Memory B cell (primary cell): ENCODE data around the gene HS1BP3.

Experiments
- ATAC-seq: fragments of 150-1000 bp; cut with Tn5 transposase; 2 replicates; pipeline ENCODE4 v1.10.0; 2021; ENCODE audit warnings: low read depth, mild to moderate bottlenecking, moderate library complexity
- DNase-seq, 2 donors: peaks; one replicate each; pipeline ENCODE4 v3.0.0; 2022; ENCODE audit warnings: low spot score in 2 of 2
- H3K27ac Mint-ChIP-seq: one replicate; pipeline ENCODE4 v1.8.0; 2022; ENCODE audit warnings: mild to moderate bottlenecking, moderate library complexity, mixed read lengths
- H3K27me3 Mint-ChIP-seq: one replicate; pipeline ENCODE4 v1.8.0; 2022; ENCODE audit warnings: mixed read lengths
- H3K36me3 Mint-ChIP-seq: one replicate; pipeline ENCODE4 v1.8.0; 2022; ENCODE audit warnings: mild to moderate bottlenecking, mixed read lengths
- H3K4me1 Mint-ChIP-seq: one replicate; pipeline ENCODE4 v1.8.0; 2022; ENCODE audit warnings: mixed read lengths
- H3K4me3 Mint-ChIP-seq: one replicate; pipeline ENCODE4 v1.8.0; 2022; ENCODE audit warnings: mild to moderate bottlenecking, moderate library complexity, mixed read lengths
- H3K9me3 Mint-ChIP-seq: one replicate; pipeline ENCODE4 v1.8.0; 2022; ENCODE audit warnings: mixed read lengths

HS1BP3 gene, protein sequence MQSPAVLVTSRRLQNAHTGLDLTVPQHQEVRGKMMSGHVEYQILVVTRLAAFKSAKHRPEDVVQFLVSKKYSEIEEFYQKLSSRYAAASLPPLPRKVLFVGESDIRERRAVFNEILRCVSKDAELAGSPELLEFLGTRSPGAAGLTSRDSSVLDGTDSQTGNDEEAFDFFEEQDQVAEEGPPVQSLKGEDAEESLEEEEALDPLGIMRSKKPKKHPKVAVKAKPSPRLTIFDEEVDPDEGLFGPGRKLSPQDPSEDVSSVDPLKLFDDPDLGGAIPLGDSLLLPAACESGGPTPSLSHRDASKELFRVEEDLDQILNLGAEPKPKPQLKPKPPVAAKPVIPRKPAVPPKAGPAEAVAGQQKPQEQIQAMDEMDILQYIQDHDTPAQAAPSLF

DNA sequence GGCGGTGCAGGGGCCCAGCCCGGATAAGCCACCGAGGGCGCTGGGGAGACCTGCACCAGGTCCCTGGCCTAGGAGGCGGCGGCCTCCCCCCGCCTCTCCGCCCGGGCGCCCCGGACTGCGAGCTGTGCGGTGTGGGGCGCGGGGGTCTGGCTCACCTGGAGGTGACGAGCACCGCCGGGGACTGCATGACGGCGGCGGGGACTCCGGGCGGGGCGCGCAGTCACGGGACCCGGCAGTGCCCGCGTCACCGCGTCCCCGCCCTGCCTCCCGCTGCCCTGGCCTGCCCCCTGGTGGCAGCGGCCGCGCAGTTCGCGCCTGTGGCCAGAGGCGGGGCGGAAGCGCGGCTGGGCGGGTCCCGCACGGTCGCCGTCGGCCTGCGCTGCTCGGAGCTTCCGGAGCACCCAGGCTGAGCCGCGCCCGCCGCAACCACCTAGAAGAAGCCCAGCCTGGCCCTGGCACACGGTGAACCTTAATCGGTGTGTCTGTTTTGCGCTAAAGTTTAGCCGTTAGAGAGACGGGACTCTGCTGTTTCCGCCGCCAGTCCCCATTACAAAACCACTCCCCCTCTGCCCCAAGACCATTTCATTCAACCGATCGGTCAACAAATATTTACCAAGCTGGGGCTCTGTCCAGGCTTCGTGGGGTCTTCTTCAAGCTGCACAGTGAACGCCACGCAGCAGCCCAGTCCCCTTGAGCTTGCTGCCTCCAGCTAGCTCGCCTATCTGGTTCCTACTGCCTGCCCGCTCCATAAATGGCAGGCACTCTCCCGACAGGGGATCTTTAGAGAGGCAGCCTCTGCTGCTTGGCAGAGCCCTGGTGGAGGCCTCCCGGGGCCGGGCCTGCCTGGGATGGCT lies at the start of gene HS1BP3:
Gene HS1BP3, minus strand, starts transcription at position 222 of the 854 bp plus-strand sequence. Its CDS starts 35 bp downstream, at position 187.
- ATAC-seq (peak; percentile 88), DNase-seq (peak; percentile 98)
- Mint-ChIP-seq H3K9me3 (no peaks in the 10 kb centered on the region), H3K4me3 (peak within 1 kb of the TSS; percentile 88), H3K36me3 (peaks cover 2% of the 10 kb centered on the region), H3K4me1 (peaks cover 37% of the 10 kb centered on the region), H3K27me3 (peaks cover 1% of the 10 kb centered on the region), H3K27ac (peak within 1 kb of the TSS; percentile 94)

DNA sequence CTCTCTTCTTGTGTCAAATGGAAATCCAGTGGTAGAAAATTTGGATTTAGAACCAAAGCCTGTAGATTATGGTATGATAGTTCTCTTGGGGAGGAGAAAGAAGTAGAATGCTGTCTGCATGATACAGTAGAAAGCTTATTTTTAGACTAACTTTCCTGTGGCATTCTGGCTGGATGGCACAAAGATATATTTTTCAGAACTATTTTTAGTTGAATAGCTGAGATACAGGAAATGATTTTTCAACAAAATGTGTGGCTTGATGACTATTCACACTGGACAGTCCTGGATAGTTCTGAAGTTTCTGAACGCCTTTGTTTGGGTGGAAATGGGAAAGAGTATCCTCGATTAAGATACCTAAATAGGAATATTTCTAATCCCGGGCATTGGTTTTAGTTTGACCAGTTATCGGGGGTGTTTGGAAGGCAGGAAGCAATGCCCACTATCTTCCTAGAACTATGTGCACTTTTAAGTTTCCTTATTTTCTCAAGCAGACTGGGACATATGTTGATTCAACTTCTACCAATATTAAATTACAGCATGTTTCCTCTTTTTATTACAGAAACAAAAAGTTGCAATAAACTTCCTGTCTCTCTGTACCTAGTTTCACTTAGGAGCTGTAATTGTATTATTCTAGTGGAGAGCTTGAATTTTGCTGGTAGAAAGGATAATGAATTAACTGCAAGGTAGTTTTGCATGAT lies 48.2 kb upstream of the HS1BP3 start:
- peak overlapping the region; percentile 12 for H3K27ac Mint-ChIP-seq
- peaks cover 30% of the 10 kb centered on the region for H3K4me1 Mint-ChIP-seq
- no peaks in the 10 kb centered on the region for H3K27me3 Mint-ChIP-seq
- H3K36me3 Mint-ChIP-seq: peaks cover 14% of the 10 kb centered on the region
- peak overlapping the region; percentile 6 for H3K4me3 Mint-ChIP-seq
- ATAC-seq: peak; percentile 81
- no peaks in the 10 kb centered on the region for H3K9me3 Mint-ChIP-seq
- no peak for DNase-seq

DNA sequence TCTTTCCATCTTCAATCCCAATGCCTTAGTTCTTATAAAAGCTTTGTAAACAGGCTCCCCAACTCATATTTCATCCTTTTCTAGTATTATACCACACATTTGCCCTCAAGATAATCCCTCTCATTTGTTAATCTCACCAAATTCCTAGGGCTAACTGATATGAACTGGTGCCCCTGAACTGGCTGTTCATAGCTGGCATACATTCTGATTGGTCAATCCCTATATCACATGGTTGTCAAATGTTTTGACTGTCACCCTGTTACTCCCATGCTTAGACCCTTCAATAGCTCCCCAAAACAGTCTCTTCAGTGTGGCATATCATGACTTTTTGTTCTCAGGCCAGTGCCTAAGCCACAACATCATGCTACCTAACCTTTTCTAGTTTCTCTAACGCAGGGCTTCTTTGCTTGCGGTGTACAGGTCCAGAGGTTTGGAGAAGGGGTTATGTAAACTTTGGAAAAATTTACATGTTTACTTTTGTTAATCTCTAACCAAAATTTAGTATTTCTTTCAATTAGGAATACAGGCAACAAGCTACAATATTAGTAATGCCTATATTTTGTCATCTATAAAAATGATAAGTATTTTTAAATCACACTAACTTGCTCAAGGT lies 46.5 kb upstream of the HS1BP3 start:
- H3K9me3 Mint-ChIP-seq: no peaks in the 10 kb centered on the region
- H3K27ac Mint-ChIP-seq: no peak overlapping the region
- ATAC-seq (no peak), DNase-seq (no peak)
- no peaks in the 10 kb centered on the region for H3K27me3 Mint-ChIP-seq
- H3K36me3 Mint-ChIP-seq: peaks cover 10% of the 10 kb centered on the region
- H3K4me3 Mint-ChIP-seq: no peak overlapping the region
- peaks cover 28% of the 10 kb centered on the region for H3K4me1 Mint-ChIP-seq

DNA sequence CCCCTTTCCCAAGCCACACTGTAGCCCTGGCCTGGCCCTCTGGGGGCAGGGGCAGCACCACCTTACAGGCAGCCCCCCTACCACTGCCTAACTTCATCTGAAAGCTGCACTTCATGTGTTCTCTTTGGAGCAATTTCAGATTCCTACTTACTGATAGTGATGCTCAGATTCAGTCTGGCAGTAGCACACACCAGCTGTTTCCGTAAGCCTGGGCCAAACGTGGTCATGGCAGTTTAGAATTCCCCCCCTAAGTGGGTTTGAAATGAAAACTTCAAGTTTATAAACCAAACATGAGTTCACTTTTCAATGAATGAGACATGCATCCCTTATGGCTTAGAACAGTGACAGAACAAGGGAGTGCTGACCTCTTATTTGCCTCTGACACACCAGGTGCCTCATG lies 45.5 kb upstream of the HS1BP3 start:
- no peak overlapping the region for H3K4me3 Mint-ChIP-seq
- peaks cover 27% of the 10 kb centered on the region for H3K4me1 Mint-ChIP-seq
- H3K27me3 Mint-ChIP-seq: no peaks in the 10 kb centered on the region
- ATAC-seq (no peak), DNase-seq (no peak)
- peaks cover 9% of the 10 kb centered on the region for H3K36me3 Mint-ChIP-seq
- no peaks in the 10 kb centered on the region for H3K9me3 Mint-ChIP-seq
- H3K27ac Mint-ChIP-seq: no peak overlapping the region

DNA sequence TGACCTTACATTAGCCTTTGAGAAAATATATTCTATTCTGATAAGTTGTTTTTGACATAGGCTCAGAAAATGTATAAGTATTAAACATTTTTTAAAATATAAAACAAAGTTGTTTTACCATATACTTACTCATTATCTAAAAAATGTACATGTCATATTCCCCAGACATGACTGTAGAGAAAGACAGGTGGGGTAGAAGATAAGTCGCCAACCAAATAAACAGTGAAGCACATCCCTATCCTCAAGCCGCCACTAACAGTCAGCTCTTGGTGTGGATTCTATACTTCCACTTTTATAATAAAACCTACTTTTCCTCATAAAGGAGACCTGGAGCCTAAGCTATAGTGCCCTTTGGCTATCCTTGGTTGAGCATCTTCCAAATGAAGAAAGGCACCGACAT lies 42.4 kb upstream of the HS1BP3 start:
- peaks cover 14% of the 10 kb centered on the region for H3K4me1 Mint-ChIP-seq
- DNase-seq (no peak), ATAC-seq (no peak)
- no peaks in the 10 kb centered on the region for H3K27me3 Mint-ChIP-seq
- H3K9me3 Mint-ChIP-seq: no peaks in the 10 kb centered on the region
- H3K36me3 Mint-ChIP-seq: peaks cover 18% of the 10 kb centered on the region
- H3K27ac Mint-ChIP-seq: no peak overlapping the region
- no peak overlapping the region for H3K4me3 Mint-ChIP-seq

DNA sequence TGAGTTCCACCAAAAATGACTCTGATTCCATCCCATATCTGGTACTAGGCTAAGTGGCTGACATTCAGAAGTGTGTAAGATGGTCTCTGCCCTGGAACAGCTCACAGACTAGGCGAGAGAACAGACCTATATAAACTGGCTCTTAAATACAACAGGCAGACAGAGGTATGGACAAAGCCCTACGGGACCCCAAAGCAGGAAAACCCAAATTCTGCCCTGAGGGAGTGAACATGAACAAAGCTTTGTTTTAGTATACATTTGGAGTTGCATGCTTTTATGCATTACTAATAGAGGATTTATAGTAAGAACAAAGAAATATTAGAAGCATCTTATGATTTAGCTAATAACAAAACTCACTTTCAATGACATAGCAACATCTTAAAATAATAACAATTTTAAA lies 41.2 kb upstream of the HS1BP3 start:
- Mint-ChIP-seq H3K4me3 (no peak overlapping the region), H3K27me3 (no peaks in the 10 kb centered on the region), H3K4me1 (peaks cover 14% of the 10 kb centered on the region), H3K36me3 (peaks cover 22% of the 10 kb centered on the region), H3K27ac (no peak overlapping the region), H3K9me3 (no peaks in the 10 kb centered on the region)
- no peak for DNase-seq
- ATAC-seq: no peak

DNA sequence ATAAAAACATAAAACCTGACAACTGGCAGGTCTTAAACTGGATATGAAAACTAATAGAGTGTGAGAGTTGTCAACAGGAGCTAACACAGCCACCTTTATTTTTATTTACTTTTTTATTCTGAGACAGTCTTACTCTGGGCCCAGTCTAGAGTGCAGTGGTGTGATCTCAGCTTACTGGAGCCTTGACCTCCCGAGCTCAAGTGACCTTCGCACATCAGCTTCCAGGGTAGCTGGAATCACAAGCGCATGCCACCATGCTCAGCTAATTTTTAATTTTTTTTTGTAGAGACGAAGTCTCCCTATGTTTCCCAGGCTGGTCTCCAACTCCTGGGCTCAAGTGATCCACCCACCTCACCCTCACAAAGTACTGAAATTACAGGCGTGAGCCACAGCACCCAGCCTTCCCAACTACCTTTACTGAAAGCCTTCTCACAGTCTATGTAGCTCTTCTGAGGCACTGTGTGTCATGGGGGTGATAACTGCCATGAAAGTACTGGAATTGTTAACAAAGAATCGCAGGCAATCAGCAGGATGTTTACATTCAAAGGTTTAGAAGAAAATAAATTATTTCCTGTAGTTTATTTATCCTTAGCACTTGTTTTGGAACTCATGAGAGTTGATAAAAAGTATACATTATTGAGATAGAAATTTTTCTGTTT lies 40.3 kb upstream of the HS1BP3 start:
- Mint-ChIP-seq H3K27me3 (no peaks in the 10 kb centered on the region), H3K4me1 (peaks cover 10% of the 10 kb centered on the region), H3K4me3 (no peak overlapping the region), H3K9me3 (no peaks in the 10 kb centered on the region), H3K27ac (no peak overlapping the region), H3K36me3 (peaks cover 27% of the 10 kb centered on the region)
- ATAC-seq (no peak), DNase-seq (no peak)

DNA sequence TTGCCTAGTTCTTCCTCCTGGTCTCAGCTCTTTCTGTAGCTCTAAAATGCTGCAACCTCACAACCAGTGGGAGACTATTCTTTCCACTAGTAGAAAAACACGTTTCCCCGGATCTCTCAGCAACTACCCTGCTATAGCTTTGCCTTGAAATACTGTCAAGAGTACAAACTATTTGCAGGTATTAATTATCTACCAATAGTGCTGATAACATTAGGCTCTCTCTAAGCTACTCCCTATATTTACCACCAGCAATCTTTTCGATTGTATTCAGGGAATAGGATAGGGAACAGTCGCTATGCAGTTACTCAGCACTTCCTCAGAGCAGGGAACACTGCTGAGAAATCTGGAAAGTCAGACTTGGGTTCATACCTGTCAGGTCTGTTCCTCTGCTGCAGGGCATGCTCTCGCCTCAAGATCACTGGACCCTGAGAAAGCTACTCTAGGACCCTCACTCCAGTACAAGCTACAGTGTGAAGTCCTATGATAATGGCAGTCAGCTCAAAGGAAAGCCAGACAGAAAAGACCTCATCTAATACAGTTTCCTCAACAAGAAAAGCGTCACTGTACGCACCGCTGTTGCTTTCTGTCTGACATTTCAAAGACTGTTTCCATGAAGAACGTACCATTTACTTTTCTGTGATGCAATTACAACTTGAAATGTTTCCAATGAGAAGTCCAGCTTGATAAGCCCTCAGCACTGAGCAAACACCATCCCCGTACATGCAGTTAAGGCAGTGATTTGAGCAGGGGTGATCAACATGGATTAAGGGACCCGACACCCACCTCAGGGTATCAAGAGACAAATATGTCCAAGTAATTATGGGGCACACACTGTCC lies 38.7 kb upstream of the HS1BP3 start:
- Mint-ChIP-seq H3K27ac (no peak overlapping the region), H3K27me3 (no peaks in the 10 kb centered on the region), H3K4me3 (no peak overlapping the region), H3K9me3 (no peaks in the 10 kb centered on the region), H3K36me3 (peaks cover 29% of the 10 kb centered on the region), H3K4me1 (peaks cover 2% of the 10 kb centered on the region)
- DNase-seq (no peak), ATAC-seq (no peak)

DNA sequence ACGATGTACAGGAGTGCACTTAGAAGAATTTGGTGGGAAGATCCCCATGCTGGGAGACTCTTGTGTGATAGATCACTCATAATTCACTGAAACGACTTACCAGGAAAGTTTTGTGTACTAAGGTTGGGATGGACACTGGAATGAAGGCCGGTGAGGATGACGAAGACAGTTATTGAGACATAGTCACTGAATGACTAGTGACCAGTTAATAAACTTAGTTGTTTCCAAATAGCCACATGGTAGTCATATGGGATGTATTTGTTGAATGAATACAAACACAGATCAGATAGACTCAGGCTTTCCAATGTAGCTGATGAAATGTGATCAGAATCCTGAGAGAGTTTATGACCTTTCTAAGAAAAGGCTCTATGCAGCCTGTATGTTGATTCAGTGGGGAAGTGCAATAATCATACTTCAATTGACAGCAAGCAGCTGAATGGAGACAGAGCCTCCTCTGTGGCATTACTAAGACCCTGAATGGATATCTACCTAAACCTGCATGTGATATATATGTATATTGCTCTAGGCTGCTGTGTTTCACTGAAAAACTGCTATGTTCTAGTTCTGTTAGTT lies 36.4 kb upstream of the HS1BP3 start:
- DNase-seq (no peak), ATAC-seq (no peak)
- Mint-ChIP-seq H3K36me3 (peaks cover 31% of the 10 kb centered on the region), H3K9me3 (no peaks in the 10 kb centered on the region), H3K27ac (no peak overlapping the region), H3K4me3 (no peak overlapping the region), H3K27me3 (no peaks in the 10 kb centered on the region), H3K4me1 (peaks cover 12% of the 10 kb centered on the region)

DNA sequence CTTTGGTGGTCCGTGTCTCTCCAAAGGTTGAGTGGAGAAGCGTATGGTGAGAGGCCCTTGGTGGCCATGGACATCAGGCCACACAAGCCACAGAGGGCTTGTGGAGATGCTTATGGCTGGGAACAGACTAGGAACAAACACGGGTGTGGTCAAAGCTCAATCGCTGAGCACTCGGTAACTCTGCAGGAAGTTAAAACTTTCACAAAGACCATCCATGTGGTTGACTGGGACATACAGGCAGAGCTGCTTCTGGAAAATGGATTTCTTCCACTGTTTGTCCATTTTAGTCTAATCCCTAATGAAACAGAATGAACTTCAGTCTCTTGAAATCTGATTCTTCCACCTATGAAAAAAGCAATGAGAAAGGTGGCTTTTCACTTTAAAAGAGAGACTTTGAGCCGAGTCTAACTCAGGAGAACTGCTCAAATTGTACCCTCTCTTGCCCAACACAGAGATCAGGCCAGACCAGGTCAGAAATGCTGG lies 33.7 kb upstream of the HS1BP3 start:
- Mint-ChIP-seq H3K36me3 (peaks cover 33% of the 10 kb centered on the region), H3K4me3 (no peak overlapping the region), H3K27ac (peak overlapping the region; percentile 11), H3K9me3 (no peaks in the 10 kb centered on the region), H3K27me3 (no peaks in the 10 kb centered on the region), H3K4me1 (peaks cover 18% of the 10 kb centered on the region)
- DNase-seq (no peak), ATAC-seq (no peak)

DNA sequence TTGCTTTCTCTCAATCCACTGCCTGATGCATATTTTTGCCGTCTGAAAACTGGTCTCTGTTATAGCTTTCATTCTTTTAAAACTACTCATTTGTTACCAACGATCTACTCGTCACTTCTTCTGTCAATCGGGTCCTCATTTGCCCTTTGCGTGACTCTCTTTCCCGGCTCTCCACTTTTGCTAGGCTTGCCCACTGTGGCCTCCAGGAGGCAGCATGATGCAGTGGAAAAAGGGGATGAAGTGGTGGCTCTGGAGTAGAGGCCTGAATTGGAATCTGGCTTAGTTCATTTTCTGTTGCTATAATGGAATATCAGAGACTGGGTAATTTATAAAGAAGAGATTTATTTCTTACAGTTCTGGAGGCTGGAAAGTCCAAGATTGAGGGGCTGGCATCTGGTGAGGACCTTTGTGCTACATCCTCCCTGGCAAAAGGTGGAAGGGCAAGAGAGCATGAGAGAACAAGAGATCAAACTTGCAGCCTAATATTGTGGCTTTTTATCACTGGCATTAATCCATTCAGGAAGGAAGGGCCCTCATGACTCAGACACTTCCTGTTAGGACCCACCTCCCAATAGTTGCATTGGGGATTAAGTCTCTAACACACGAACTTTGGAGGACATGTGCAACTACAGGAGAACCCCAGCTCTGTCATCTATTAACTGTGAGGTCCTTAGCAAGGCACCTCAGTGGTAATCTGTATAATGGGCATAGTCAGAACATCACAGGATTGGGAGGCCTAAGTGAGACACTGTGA lies 31.4 kb upstream of the HS1BP3 start:
- no peak overlapping the region for H3K4me3 Mint-ChIP-seq
- DNase-seq (no peak), ATAC-seq (no peak)
- H3K27me3 Mint-ChIP-seq: no peaks in the 10 kb centered on the region
- peak overlapping the region; percentile 83 for H3K27ac Mint-ChIP-seq
- peaks cover 19% of the 10 kb centered on the region for H3K36me3 Mint-ChIP-seq
- H3K4me1 Mint-ChIP-seq: peaks cover 21% of the 10 kb centered on the region
- no peaks in the 10 kb centered on the region for H3K9me3 Mint-ChIP-seq
